H1 (cell line): ENCODE measurements around the gene GNB1L. TPM values are rescaled to one million over a fixed set of nuclear protein-coding genes. Genes with fewer than 3 reads are reported as not detected.

Experiments
- CTCF ChIA-PET: fragments of 300-600 bp; sonication (Branson Sonifier 250); formaldehyde crosslinking; loops from one replicate; lab custom pipeline; 2021; ENCODE audit not compliant: partially characterized antibody; lab: Charles Lee
- POLR2A ChIA-PET: fragments of 300-600 bp; sonication (Branson Sonifier 250); formaldehyde crosslinking; loops from one replicate; lab custom pipeline; 2021; ENCODE audit warnings: inconsistent platforms; ENCODE audit not compliant: partially characterized antibody; lab: Charles Lee
- DNase-seq, 2 experiments: peaks; one replicate each; pipeline versions ENCODE4 v3.0.0 to v3.0.0-alpha.2; 2010 to 2022; ENCODE audit warnings: low spot score in 2 of 2, low read depth in 1 of 2, mixed read lengths in 1 of 2
- FAIRE-seq: peaks from 2 replicates; lab custom pipeline; 2011; peaks lifted over from hg19 to GRCh38; lab: Jason Lieb, UNC
- H2AFZ ChIP-seq: 2 replicates; pipeline ENCODE4 v1.8.1; 2012; ENCODE audit warnings: low read length, inconsistent platforms
- H2AK5ac ChIP-seq: 2 replicates; pipeline ENCODE4 v1.6.1; 2013; ENCODE audit warnings: low read depth, low read length
- H2BK120ac ChIP-seq: replicated peaks from 2 replicates; pipeline ENCODE3; 2013; ENCODE audit warnings: low read depth, low read length, inconsistent platforms
- H2BK12ac ChIP-seq: 2 replicates; pipeline ENCODE4 v1.6.1; 2013; ENCODE audit warnings: low read depth, low read length
- H2BK15ac ChIP-seq: 2 replicates; pipeline ENCODE4 v1.6.1; 2013; ENCODE audit warnings: low read length
- H2BK20ac ChIP-seq: 2 replicates; pipeline ENCODE4 v1.6.1; 2013; ENCODE audit warnings: low read length
- H2BK5ac ChIP-seq: 2 replicates; pipeline ENCODE4 v1.6.1; 2013; ENCODE audit warnings: low read depth, low read length
- H3K14ac ChIP-seq: 2 replicates; pipeline ENCODE4 v1.6.1; 2013; ENCODE audit warnings: inconsistent platforms; ENCODE audit not compliant: insufficient read length
- H3K18ac ChIP-seq: 2 replicates; pipeline ENCODE4 v1.6.1; 2013; ENCODE audit warnings: low read length; ENCODE audit errors: extremely low read depth
- H3K23ac ChIP-seq: 2 replicates; pipeline ENCODE4 v1.6.1; 2013; ENCODE audit warnings: inconsistent platforms; ENCODE audit not compliant: insufficient read length
- H3K23me2 ChIP-seq: 2 replicates; pipeline ENCODE4 v1.6.1; 2013; ENCODE audit warnings: low read depth, low read length
- H3K27ac ChIP-seq: 2 replicates; pipeline ENCODE4 v1.6.1; 2011; ENCODE audit warnings: low read depth, low read length, inconsistent platforms
- H3K27me3 ChIP-seq, 4 experiments: replicated peaks in 1 of 4; 1 replicate in 1 of 4; 2 replicates in 3 of 4; pipeline versions ENCODE4 v1.6.1 to v1.8.1; 2011 to 2013; ENCODE audit warnings: low read length in 3 of 4, mild to moderate bottlenecking in 3 of 4, inconsistent platforms in 2 of 4, mixed read lengths in 2 of 4, moderate library complexity in 1 of 4; ENCODE audit not compliant: control insufficient read depth in 3 of 4, insufficient read depth in 3 of 4; ENCODE audit errors: extremely low read depth in 1 of 4
- H3K36me3 ChIP-seq, 4 experiments: 2 replicates each; pipeline versions ENCODE4 v1.6.1 to v1.8.1; 2011 to 2013; ENCODE audit warnings: mild to moderate bottlenecking in 4 of 4, low read length in 3 of 4, moderate library complexity in 2 of 4, control low read depth in 1 of 4, inconsistent platforms in 1 of 4; ENCODE audit not compliant: insufficient read depth in 4 of 4, control insufficient read depth in 2 of 4
- H3K4ac ChIP-seq: replicated peaks from 2 replicates; pipeline ENCODE3; 2013; ENCODE audit warnings: low read length, low read depth, mixed read lengths, inconsistent platforms; ENCODE audit not compliant: insufficient read length
- H3K4me1 ChIP-seq, 4 experiments: replicated peaks in 1 of 4; 1 replicate in 1 of 4; 2 replicates in 3 of 4; pipeline versions ENCODE4 v1.6.1 to v1.8.1; 2011 to 2013; ENCODE audit warnings: low read length in 3 of 4, inconsistent platforms in 2 of 4, mixed read lengths in 1 of 4; ENCODE audit not compliant: insufficient read depth in 4 of 4, control insufficient read depth in 3 of 4
- H3K4me2 ChIP-seq, 2 experiments: 2 replicates each; pipeline versions ENCODE4 v1.6.1 to v1.8.1; 2011 to 2013; ENCODE audit warnings: low read depth in 2 of 2, low read length in 2 of 2, control low read depth in 1 of 2, inconsistent platforms in 1 of 2, mild to moderate bottlenecking in 1 of 2; ENCODE audit not compliant: insufficient read depth in 1 of 2
- H3K4me3 ChIP-seq, 4 experiments: fragments of 200-600, 300-600 bp in 1 of 4; sonication (generic), shearing (Covaris generic), sonication (Bioruptor Twin) in 1 of 4; 2 replicates each; pipeline versions ENCODE4 v1.5.1 to v1.8.1; 2011 to 2016; ENCODE audit warnings: low read length in 4 of 4, low read depth in 3 of 4, control low read depth in 2 of 4, inconsistent platforms in 2 of 4, mild to moderate bottlenecking in 2 of 4, mixed read lengths in 1 of 4, moderate library complexity in 1 of 4; ENCODE audit not compliant: insufficient read depth in 2 of 4; ENCODE audit errors: extremely low read depth in 1 of 4
- H3K56ac ChIP-seq: replicated peaks from 2 replicates; pipeline ENCODE3; 2013; ENCODE audit warnings: low read depth, mild to moderate bottlenecking, mixed read lengths, low read length, inconsistent platforms; ENCODE audit not compliant: insufficient read length
- H3K79me1 ChIP-seq: 2 replicates; pipeline ENCODE4 v1.6.1; 2013; ENCODE audit warnings: low read depth, low read length, control low read depth
- H3K79me2 ChIP-seq, 2 experiments: 2 replicates each; pipeline versions ENCODE4 v1.6.1 to v1.8.1; 2012 to 2013; ENCODE audit warnings: low read length in 2 of 2, mild to moderate bottlenecking in 2 of 2, inconsistent platforms in 1 of 2; ENCODE audit not compliant: insufficient read depth in 2 of 2, control insufficient read depth in 1 of 2
- H3K9ac ChIP-seq, 4 experiments: replicated peaks in 1 of 4; 1 replicate in 1 of 4; 2 replicates in 3 of 4; pipeline versions ENCODE4 v1.6.1 to v1.8.1; 2011 to 2013; ENCODE audit warnings: low read depth in 3 of 4, low read length in 3 of 4, control low read depth in 2 of 4, mild to moderate bottlenecking in 2 of 4, moderate library complexity in 2 of 4, inconsistent platforms in 1 of 4; ENCODE audit errors: extremely low read depth in 1 of 4
- H3K9me3 ChIP-seq, 2 experiments: 2 replicates each; pipeline versions ENCODE4 v1.6.1 to v1.8.1; 2012 to 2013; ENCODE audit warnings: mild to moderate bottlenecking in 2 of 2, moderate library complexity in 2 of 2, control low read depth in 1 of 2, inconsistent platforms in 1 of 2, low read depth in 1 of 2, low read length in 1 of 2, mixed read lengths in 1 of 2; ENCODE audit not compliant: insufficient read depth in 2 of 2
- H4K20me1 ChIP-seq, 2 experiments: replicated peaks in 1 of 2; 2 replicates each; pipeline versions ENCODE3 to v1.8.1; 2011 to 2013; ENCODE audit warnings: inconsistent platforms in 2 of 2, low read length in 2 of 2, mild to moderate bottlenecking in 1 of 2; ENCODE audit not compliant: insufficient read depth in 2 of 2, control insufficient read depth in 1 of 2
- H4K5ac ChIP-seq: 2 replicates; pipeline ENCODE4 v1.6.1; 2013; ENCODE audit warnings: low read length, low read depth, mixed read lengths, inconsistent platforms; ENCODE audit not compliant: insufficient read length
- H4K8ac ChIP-seq: 2 replicates; pipeline ENCODE4 v1.8.0; 2013; ENCODE audit warnings: mild to moderate bottlenecking, moderate library complexity, low read length, inconsistent platforms; ENCODE audit not compliant: insufficient read depth; ENCODE audit errors: extremely low read depth
- H4K91ac ChIP-seq: replicated peaks from 2 replicates; pipeline ENCODE3; 2013; ENCODE audit warnings: low read length, mixed read lengths, inconsistent platforms; ENCODE audit not compliant: insufficient read length
- ASH2L ChIP-seq: fragments of 200-600, 300-600 bp; sonication (generic); IDR thresholded peaks from one replicate; pipeline ENCODE4 v1.7.1; 2017; ENCODE audit warnings: low read length
- BACH1 ChIP-seq: IDR thresholded peaks from 2 replicates; pipeline ENCODE4 v1.6.1; 2012; ENCODE audit warnings: low read length, improper control_type of control experiment
- EP300 ChIP-seq, 2 experiments: IDR thresholded peaks; 1 replicate in 1 of 2; 2 replicates in 1 of 2; pipeline ENCODE4 v1.6.1; 2011 to 2012; ENCODE audit warnings: low read depth in 2 of 2, low read length in 2 of 2, mild to moderate bottlenecking in 2 of 2, borderline replicate concordance in 1 of 2, inconsistent platforms in 1 of 2, moderate library complexity in 1 of 2
- EZH2 ChIP-seq: fragments of 200-600 bp; sonication (generic); IDR thresholded peaks from 2 replicates; pipeline ENCODE4 v1.7.1; 2012; ENCODE audit warnings: low read depth, mild to moderate bottlenecking, moderate library complexity, low read length, inconsistent platforms; ENCODE audit not compliant: severe bottlenecking
- GABPA ChIP-seq: IDR thresholded peaks from 2 replicates; pipeline ENCODE4 v1.6.1; 2011; ENCODE audit warnings: mild to moderate bottlenecking, low read length, moderate library complexity, borderline replicate concordance; ENCODE audit not compliant: insufficient read depth
- GTF2F1 ChIP-seq: IDR thresholded peaks from 2 replicates; pipeline ENCODE4 v1.6.1; 2012; ENCODE audit warnings: low read depth, low read length, improper control_type of control experiment, borderline replicate concordance
- KDM1A ChIP-seq: fragments of 200-600, 300-600 bp; sonication (generic); IDR thresholded peaks from 2 replicates; pipeline ENCODE4 v1.7.1; 2016; ENCODE audit warnings: mild to moderate bottlenecking, low read length, borderline replicate concordance
- NANOG ChIP-seq: IDR thresholded peaks from 2 replicates; pipeline ENCODE4 v1.6.1; 2011; ENCODE audit warnings: low read length, low read depth, mild to moderate bottlenecking, inconsistent platforms; ENCODE audit not compliant: insufficient read depth, poor library complexity, severe bottlenecking
- NRF1 ChIP-seq: IDR thresholded peaks from 2 replicates; pipeline ENCODE4 v1.6.1; 2011; ENCODE audit warnings: mild to moderate bottlenecking, low read depth, low read length, improper control_type of control experiment
- RAD21 ChIP-seq, 2 experiments: IDR thresholded peaks in 1 of 2; conservative IDR thresholded peaks in 1 of 2; 2 replicates each; pipeline ENCODE4 v1.6.1; 2011; ENCODE audit warnings: low read depth in 2 of 2, low read length in 2 of 2, improper control_type of control experiment in 1 of 2, inconsistent platforms in 1 of 2, mild to moderate bottlenecking in 1 of 2, moderate library complexity in 1 of 2
- YY1 ChIP-seq: IDR thresholded peaks from 2 replicates; pipeline ENCODE4 v1.6.1; 2011; ENCODE audit warnings: low read depth, mild to moderate bottlenecking, low read length
- WGBS, 2 experiments: shearing (Covaris generic) in 1 of 2; methylation state at CpG; one replicate each; pipeline versions ENCODE4 v1.1.6 to v1.1.7; 2013 to 2015; ENCODE audit warnings: low lambda C conversion rate in 2 of 2, mixed read lengths in 2 of 2, inconsistent platforms in 1 of 2, low coverage in 1 of 2, missing lambda C conversion rate in 1 of 2; ENCODE audit not compliant: insufficient replicate concordance in 2 of 2, insufficient coverage in 1 of 2, insufficient read length in 1 of 2; ENCODE audit errors: extremely low coverage in 1 of 2, missing lambda C conversion rate in 1 of 2; 5-methylcytosine and 5-hydroxymethylcytosine counted together
- polyA plus RNA-seq, 7 experiments: library from polyadenylated mRNA; depleted of rRNA in 3 of 7; stranded (reverse) in 5 of 7; unstranded in 2 of 7; fragments of >200 nt in 5 of 7; fragments of 200-250 nt in 2 of 7; gene quantifications; 1 replicate in 5 of 7; 2 replicates in 1 of 7; 4 replicates in 1 of 7; pipeline versions ENCODE4 v1.2.1 to v1.2.3, GENCODE V29; 2011 to 2013; ENCODE audit warnings: missing spikeins in 2 of 7, mixed read lengths in 2 of 7
- total RNA-seq: library from RNA; stranded (reverse); fragmentation: NEBNext Ultra II Directional; extraction: Animal tissue kit (Norgen Biotek cat#: 25700); gene quantifications from 2 replicates; pipeline ENCODE4 v1.2.1, GENCODE V29; 2021

GNB1L gene
- total and polyA plus RNA-seq, 2 of the 8 experiments (the other 6 are each of a cell fraction or from before 2014, with no cell fraction given), result 14.0 to 15.6 TPM

DNA sequence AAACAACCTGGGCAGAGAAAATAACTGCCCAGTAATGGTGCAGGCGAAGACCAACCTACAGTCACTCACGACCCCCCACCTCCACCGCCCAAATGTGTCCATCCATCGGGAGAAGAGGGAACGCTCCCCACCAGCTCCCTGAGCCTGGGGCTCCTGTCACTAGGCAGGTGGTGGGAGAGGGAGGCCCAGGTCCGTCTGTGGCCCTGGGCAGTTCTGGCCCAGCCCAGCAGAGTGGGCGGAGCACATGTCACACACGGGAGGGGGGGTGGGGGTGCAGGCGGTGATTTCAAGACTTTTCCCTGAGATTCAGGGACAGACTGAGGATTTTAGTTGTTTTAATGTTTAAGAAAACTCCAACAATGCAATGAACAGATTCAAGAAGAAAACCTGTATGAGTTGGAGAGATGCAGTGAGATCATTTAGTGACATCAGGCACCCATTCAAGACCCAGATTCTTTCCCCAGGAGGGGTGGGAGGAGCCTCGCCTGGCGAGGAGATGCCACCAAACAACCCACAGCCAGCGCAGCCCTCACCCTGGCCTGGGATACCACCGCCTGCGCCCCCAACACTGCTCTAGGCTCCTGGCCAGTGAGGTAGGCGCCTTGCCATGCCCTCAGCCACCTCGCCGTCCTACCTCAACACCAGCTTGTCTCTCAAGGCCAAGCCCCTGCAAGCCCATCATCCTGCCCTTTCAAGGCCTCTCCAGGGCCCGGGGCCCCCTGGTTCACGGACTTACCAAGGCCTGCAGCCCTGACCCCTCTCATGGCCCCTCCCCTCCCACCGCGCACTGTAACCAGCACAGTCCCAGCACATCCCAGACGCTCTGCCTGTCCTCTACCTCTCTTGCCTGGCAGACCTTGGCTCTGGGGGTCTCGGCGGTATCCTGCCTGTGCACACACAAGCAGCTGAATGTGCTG, 57.3 kb downstream of the GNB1L start:
- no peak for DNase-seq
- CTCF ChIA-PET, result interaction anchor here (0.6 to 5.1 kb wide), 6 partner anchors 11 to 116 kb away, joined by 3 to 31 read pairs (median 4); no protein-coding TSS in a partner anchor
- POLR2A ChIA-PET, result no interaction called here
- TF ChIP-seq KDM1A (no peak), GTF2F1 (no peak), ASH2L (no peak), NRF1 (no peak), GABPA (no peak), YY1 (no peak), RAD21 (IDR thresholded peaks at IDR 0.05 in 1 of 2, conservative IDR thresholded peaks at IDR 0.05 in 1 of 2; ENCODE audit: low read depth in 2 of 2, low read length in 2 of 2) (no peak), NANOG (no peak), EP300 (IDR thresholded peaks at IDR 0.05; ENCODE audit: borderline replicate concordance in 1 of 2, low read depth in 2 of 2, low read length in 2 of 2) (no peak), EZH2 (no peak), BACH1 (no peak)

More for the DNA sequence above, 57.3 kb downstream of the GNB1L start:
- Histone ChIP-seq H3K36me3 (no peaks in the 10 kb centered on the region), H3K27me3 (no peaks in the 10 kb centered on the region), H3K79me2 (no peaks in the 10 kb centered on the region), H2BK20ac (no peak overlapping the region), H4K91ac (no peak overlapping the region), H2BK5ac (no peak overlapping the region), H3K4me3 (no peak overlapping the region), H3K18ac (no peak overlapping the region), H2AK5ac (peak overlapping the region; percentile 40; the same call in 1 of the 2 replicates), H2BK15ac (no peak overlapping the region), H3K56ac (no peak overlapping the region), H3K27ac (no peak overlapping the region), H2AFZ (no peak overlapping the region), H3K9ac (no peak overlapping the region), H3K9me3 (no peaks in the 10 kb centered on the region), H3K23ac (no peak overlapping the region), H4K8ac (peak overlapping the region; percentile 74), H2BK120ac (no peak overlapping the region), H3K23me2 (no peaks in the 10 kb centered on the region), H3K14ac (no peak overlapping the region), H4K5ac (no peak overlapping the region), H4K20me1 (peaks cover 0 to 3% of the 10 kb centered on the region in 2 experiments), H3K79me1 (0 out of 2 replicates have a peak, but pooled peaks cover 2% of the 10 kb centered on the region), H3K4me1 (no peaks in the 10 kb centered on the region; a peak in 1 of 7 replicates), H3K4ac (no peak overlapping the region), H3K4me2 (no peak overlapping the region), H2BK12ac (no peak overlapping the region)
- whole genome bisulfite sequencing, 2 experiments, result 79% methylated on average over 22 of the region's 24 CpGs; no CpG with 5 or more reads in 1 of the 2 experiments
- FAIRE-seq, result no peak
